8988T (cell line): ENCODE results near the gene GDE1.

Experiments
- DNase-seq: peaks from one replicate; pipeline ENCODE4 v3.0.0; 2011

Gene GDE1

GRCh38 chr16:19523559-19524355 lies 1.9 kb upstream of the GDE1 start, which contains the start of gene CCP110:
Gene CCP110, plus strand, starts transcription at chr16:19523942. Its CDS starts 3,940 bp downstream, at chr16:19527882.
- peak; percentile 56 for DNase-seq

DNA sequence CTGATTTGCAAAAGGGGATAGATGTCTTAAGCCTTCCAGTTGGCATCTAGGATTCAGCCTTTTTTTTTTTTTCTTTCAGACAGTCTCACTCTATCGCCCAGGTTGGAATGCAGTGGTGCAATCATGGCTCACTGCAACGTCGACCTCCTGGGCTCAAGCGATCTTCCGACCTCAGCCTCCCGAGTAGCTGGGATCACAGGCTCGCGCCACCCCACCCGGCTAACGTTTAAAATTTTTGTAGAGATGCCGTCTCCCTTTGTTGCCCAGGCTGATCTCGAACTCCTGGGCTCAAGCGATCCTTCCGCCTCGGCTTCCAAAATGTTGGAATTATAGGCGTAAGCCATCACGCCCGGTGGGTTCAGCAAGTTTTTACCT lies 1.3 kb upstream of the GDE1 start:
- DNase-seq, result no peak

GRCh38 chr16:19522760-19523159 lies 862 bp upstream of the GDE1 start:
- no peak for DNase-seq

- DNase-seq, result no peak
Measured at GRCh38 chr16:19522397-19522732, 467 bp upstream of the GDE1 start.

- DNase-seq, result no peak
Measured at GRCh38 chr16:19520861-19521331, 1.0 kb downstream of the GDE1 start.

DNA sequence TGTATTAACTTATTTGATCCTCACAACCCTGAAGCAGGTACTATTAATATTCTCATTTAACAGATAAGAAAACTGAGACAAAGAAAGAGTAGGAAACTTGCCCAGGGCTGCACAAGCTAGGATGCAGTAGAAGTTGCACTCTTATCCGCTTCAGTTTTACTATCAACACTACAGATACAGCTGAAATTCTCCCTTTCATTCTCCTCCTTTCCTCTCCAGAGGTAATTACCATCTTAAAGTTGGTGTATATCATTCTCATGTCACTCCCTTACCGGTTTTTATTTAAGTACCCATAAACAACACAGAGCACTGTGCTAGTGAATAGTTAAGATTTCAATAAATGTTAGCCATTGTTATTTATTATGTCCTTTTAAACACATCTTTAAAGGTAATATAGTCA lies 3.5 kb downstream of the GDE1 start:
- DNase-seq, result no peak

GRCh38 chr16:19517424-19518089 lies 4.3 kb downstream of the GDE1 start:
- DNase-seq, result no peak

DNA sequence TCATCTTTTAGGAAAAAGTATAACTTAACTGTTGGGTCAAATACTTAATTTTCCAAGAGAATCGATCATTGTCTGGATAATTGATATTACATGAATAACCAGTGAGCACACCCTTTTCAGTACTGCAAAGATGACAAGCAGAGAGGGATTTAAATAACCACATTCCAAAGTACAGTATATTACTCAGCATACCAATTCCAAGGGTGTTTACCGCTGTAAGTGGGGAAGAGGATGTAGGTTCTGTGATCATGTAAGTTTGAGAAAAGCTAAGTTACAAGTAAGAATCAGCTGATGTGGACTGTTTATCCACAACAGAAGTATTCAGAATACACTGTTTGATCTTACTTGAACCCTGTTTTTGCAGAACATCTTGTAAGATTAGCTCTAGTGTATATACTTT lies 6.1 kb downstream of the GDE1 start:
- DNase-seq, result no peak

DNA sequence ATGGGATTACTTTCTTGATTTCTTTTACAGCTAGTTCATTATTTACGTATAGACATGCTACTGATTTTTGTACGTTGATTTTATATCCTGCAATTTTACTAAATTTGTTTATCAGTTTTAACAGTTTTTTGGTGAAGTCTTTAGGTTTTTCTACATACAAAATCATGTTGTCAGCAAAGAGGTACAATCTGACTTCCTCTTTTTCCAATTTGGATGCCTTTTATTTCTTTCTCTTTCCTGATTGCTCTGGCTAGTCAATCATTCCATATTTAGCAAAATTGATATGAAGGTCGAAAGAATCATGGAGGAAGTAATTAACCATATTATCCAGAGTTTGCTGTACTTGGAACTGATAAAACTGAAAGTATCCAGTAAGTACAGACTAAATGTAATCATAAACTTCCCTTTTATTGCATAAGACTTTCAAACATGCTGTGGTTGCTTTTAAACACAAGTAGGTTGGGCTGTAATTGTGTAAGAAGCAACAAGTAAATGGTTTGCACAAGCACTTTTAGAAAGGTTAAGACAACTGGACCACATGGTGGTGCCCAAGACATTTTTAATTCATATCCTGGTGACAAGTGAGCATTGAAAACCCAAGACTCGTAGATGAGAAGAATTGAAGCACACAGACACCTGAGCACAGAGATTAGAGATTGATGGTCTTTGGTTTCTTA lies 8.4 kb downstream of the GDE1 start:
- no peak for DNase-seq

- no peak for DNase-seq
Measured at GRCh38 chr16:19512297-19512696, 9.6 kb downstream of the GDE1 start.

DNA sequence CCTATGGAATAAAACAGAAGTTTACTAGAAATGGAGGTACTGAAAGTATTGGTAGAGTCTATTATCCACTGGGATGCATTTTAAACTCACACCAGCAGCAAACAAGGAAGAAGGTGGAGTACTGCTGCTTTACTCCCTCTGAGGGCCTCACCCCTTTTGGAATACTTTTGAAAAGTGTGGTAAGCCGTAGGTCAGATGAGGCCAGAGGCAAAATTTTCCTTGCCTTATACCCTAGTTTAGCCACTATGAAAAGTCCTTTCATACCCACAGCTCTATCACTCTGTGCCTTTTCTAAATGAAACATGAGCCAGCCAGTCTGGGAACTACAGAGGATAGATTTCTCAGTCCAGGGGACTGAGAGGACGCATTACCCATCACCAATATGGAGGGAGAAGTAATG lies 14.0 kb downstream of the GDE1 start:
- DNase-seq, result no peak

DNA sequence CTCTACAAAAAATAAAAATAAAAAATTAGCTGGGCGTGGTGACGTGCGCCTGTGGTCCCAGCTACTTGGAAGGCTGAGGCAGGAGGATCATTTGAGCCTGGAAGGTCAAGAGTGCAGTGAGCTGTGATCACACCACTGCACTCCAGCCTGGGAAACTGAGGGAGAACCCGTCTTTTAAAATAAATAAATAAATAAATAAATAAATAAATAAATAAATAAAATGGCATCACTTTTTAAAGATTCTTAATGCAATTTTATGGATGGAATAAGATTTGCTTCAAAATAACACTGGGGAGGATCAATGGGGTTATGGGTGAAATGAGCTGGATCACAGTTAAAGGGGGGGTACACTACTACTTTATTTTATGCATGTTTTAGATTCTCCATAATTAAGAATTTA lies 14.9 kb downstream of the GDE1 start:
- no peak for DNase-seq

GRCh38 chr16:19505600-19506303 lies 16.1 kb downstream of the GDE1 start:
- DNase-seq, result no peak

GRCh38 chr16:19503461-19504075 lies 18.3 kb downstream of the GDE1 start:
- no peak for DNase-seq

GRCh38 chr16:19502395-19503131 lies 19.3 kb downstream of the GDE1 start:
- no peak for DNase-seq

GRCh38 chr16:19499481-19499880 lies 22.4 kb downstream of the GDE1 start:
- DNase-seq, result no peak

GRCh38 chr16:19499006-19499405 lies 22.9 kb downstream of the GDE1 start:
- DNase-seq, result no peak

DNA sequence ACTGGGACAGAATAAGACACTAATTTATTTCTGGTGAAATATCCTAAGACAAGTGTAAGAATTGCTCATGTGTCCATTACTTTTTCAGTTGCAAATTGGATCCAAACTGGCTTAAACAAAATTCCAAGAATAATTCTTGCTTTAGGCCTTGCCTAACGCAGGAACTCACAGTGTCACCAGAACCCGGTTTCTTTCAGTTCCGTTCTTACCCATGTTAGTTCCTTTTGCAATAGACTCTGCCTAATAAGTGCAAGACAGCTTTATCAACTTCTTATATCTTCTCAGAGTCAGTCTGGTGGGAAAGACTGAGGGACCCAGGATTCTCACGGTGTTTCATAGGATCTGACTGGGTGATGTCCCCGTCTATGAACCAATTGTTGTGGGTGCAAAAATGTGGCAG lies 24.7 kb downstream of the GDE1 start:
- no peak for DNase-seq

DNA sequence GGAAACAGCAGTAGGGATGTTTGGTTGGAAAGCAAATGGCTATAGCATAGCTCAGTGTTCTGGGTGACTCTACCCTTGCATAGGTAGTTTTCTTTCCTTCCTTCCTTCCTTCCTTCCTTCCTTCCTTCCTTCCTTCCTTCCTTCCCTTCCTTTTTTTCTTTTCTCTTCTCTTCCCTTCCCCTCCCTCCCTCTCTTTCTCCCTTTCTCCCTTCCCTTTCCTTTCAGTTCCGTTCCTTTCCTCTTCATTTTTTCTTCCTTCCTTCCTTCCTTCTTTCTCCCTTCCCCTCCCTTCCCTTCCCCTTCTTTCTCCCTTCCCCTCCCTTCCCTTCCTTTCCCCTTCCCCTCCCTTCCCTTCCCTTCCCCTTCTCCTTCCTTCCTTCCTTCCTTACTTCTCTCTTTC lies 31.3 kb downstream of the GDE1 start:
- DNase-seq, result no peak

- DNase-seq, result no peak
Measured at GRCh38 chr16:19488213-19488640, 33.7 kb downstream of the GDE1 start.

DNA sequence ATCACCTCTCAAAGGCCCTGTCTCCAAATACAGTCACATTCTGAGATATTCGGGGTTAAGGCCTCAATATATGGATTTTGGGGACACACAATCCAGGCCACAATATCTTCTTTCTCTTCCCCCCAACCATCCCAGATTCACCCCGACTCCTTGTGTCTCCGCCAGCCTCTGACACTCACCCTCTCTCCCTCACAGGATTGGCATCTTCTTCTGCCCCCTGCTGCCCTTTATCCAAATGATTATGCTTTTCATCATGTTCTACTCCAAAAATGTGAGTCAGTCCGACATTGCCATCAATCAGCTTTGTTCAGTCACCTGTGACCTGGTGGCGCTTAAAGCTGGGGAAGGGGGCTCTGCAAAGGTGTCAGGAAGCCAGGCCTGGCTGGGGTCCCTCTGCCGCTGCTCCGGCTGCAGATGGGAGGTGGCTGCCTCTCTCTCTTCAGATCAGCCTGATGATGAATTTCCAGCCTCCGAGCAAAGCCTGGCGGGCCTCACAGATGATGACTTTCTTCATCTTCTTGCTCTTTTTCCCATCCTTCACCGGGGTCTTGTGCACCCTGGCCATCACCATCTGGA lies 35.1 kb downstream of the GDE1 start:
- DNase-seq, result no peak

DNA sequence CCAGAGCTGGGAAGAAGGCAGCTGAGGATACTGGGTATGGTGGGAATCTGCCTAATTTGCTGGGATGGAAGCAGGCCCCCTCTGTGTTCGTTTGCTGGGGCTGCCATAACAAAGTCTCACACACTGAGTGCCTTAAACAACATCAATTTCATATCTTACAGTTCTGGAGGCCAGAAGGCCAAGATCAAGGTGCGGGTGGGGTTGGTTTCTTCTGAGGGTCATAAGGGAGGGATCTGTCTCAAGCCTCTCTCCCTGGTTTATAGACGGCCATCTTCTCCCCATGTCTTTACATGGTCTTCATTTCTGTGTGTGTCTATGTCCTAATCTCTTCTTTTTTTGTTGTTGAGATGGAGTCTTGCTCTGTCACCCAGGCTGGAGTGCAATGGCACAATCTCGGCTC lies 35.8 kb downstream of the GDE1 start:
- DNase-seq, result no peak
